K562 (cell line): ENCODE measurements around the gene SCAMP1. TPM values are rescaled to one million over a fixed set of nuclear protein-coding genes. Genes with fewer than 3 reads are reported as not detected.

Experiments used
- ATAC-seq: fragments of 200-7000 bp; cut with Tn5 transposase; 3 replicates; pipeline ENCODE4 v1.9.1; 2020; ENCODE audit warnings: moderate library complexity
- BruUV-seq: library from RNA; stranded (reverse); fragments of 400-500 nt; replicated peaks from 2 replicates; lab custom pipeline; 2021; lab: Mats Ljungman, UMichigan
- CTCF ChIA-PET: fragments of 300-600 bp; formaldehyde crosslinking; extraction: SDS; loops from one replicate; lab custom pipeline; 2021; ENCODE audit warnings: low intra/inter-chr PET ratio; lab: Yijun Ruan, JAX
- POLR2A ChIA-PET: fragments of 300-600, 350-650 bp; sonication (Branson Sonifier 250); formaldehyde crosslinking; extraction: SDS; loops from one replicate; lab custom pipeline; 2021; ENCODE audit warnings: antibody characterized with exemption, inconsistent platforms; lab: Yijun Ruan, JAX
- DNase-seq, 4 experiments: peaks; one replicate each; pipeline versions ENCODE4 v3.0.0 to v3.0.0-alpha.2; 2011 to 2018; ENCODE audit warnings: low spot score in 3 of 4, mixed read lengths in 3 of 4; ENCODE audit errors: extremely low read depth in 1 of 4
- FAIRE-seq: peaks from 2 replicates; lab custom pipeline; 2011; peaks lifted over from hg19 to GRCh38; lab: Jason Lieb, UNC
- H2AFZ ChIP-seq: 2 replicates; pipeline ENCODE4 v1.6.0; 2011; ENCODE audit warnings: low read depth, low read length, control low read depth, inconsistent platforms
- H3K27ac ChIP-seq: fragments of 200-600 bp; 3 replicates; pipeline ENCODE4 v1.8.0; 2011; ENCODE audit warnings: low read depth, mild to moderate bottlenecking, control low read depth, inconsistent platforms, low read length, moderate library complexity, mixed read lengths; ENCODE audit errors: extremely low read depth
- H3K27me3 ChIP-seq, 2 experiments: fragments of 300-600 bp in 1 of 2; 2 replicates in 1 of 2; 3 replicates in 1 of 2; pipeline versions ENCODE4 v1.6.0 to v1.8.0; 2011; ENCODE audit warnings: inconsistent platforms in 2 of 2, low read length in 2 of 2, mild to moderate bottlenecking in 1 of 2, mixed read lengths in 1 of 2, moderate library complexity in 1 of 2; ENCODE audit not compliant: control insufficient read depth in 2 of 2, insufficient read depth in 2 of 2
- H3K36me3 ChIP-seq: fragments of 300-600 bp; 3 replicates; pipeline ENCODE4 v1.8.0; 2011; ENCODE audit warnings: mild to moderate bottlenecking, low read length, inconsistent platforms; ENCODE audit not compliant: control insufficient read depth, insufficient read depth
- H3K4me1 ChIP-seq, 2 experiments: fragments of 200-600 bp in 1 of 2; replicated peaks in 1 of 2; 2 replicates in 1 of 2; 3 replicates in 1 of 2; pipeline versions ENCODE4 v1.5.1 to v1.8.0; 2011; ENCODE audit warnings: inconsistent platforms in 2 of 2, low read length in 2 of 2, mild to moderate bottlenecking in 1 of 2, mixed read lengths in 1 of 2, moderate library complexity in 1 of 2; ENCODE audit not compliant: control insufficient read depth in 2 of 2, insufficient read depth in 2 of 2
- H3K4me2 ChIP-seq: 2 replicates; pipeline ENCODE4 v1.6.1; 2011; ENCODE audit warnings: low read length, control low read depth, inconsistent platforms, mixed read lengths; ENCODE audit not compliant: insufficient read depth
- H3K4me3 ChIP-seq: fragments of 200-600 bp; sonication (generic), shearing (Covaris generic); 2 replicates; pipeline ENCODE4 v1.5.1; 2016; ENCODE audit warnings: control low read depth, inconsistent platforms
- H3K79me2 ChIP-seq: fragments of 200-600 bp; 3 replicates; pipeline ENCODE4 v1.8.0; 2011; ENCODE audit warnings: low read length, inconsistent platforms; ENCODE audit not compliant: control insufficient read depth, insufficient read depth
- H3K9ac ChIP-seq, 2 experiments: 2 replicates each; pipeline versions ENCODE4 v1.6.0 to v1.6.1; 2011; ENCODE audit warnings: low read depth in 2 of 2, low read length in 2 of 2, control low read depth in 1 of 2, inconsistent platforms in 1 of 2, mild to moderate bottlenecking in 1 of 2, mixed read lengths in 1 of 2; ENCODE audit not compliant: insufficient read depth in 1 of 2
- H3K9me1 ChIP-seq: one replicate; pipeline ENCODE4 v1.6.0; 2011; ENCODE audit warnings: inconsistent platforms, mild to moderate bottlenecking, low read length, moderate library complexity; ENCODE audit not compliant: control insufficient read depth, insufficient read depth
- H3K9me3 ChIP-seq: replicated peaks from 2 replicates; pipeline ENCODE4 v1.5.1; 2011; ENCODE audit warnings: low read depth, low read length, inconsistent platforms; ENCODE audit not compliant: control insufficient read depth, insufficient read depth
- H4K20me1 ChIP-seq: replicated peaks from 2 replicates; pipeline ENCODE4 v1.6.1; 2011; ENCODE audit warnings: low read length, inconsistent platforms, mixed read lengths; ENCODE audit not compliant: control insufficient read depth, insufficient read depth
- AFF1 ChIP-seq, 2 experiments: fragments of 450-650 bp; IDR thresholded peaks; 2 replicates each; pipeline ENCODE4 v1.6.1; 2018; ENCODE audit warnings: mild to moderate bottlenecking in 2 of 2, low read depth in 1 of 2; ENCODE audit not compliant: partially characterized antibody in 2 of 2
- ATF4 ChIP-seq: fragments of 450-650 bp; formaldehyde crosslinking; IDR thresholded peaks from 2 replicates; pipeline ENCODE4 v1.4.0; 2022; ENCODE audit warnings: mild to moderate bottlenecking, moderate library complexity
- CBFA2T3 ChIP-seq: fragments of 450-650 bp; IDR thresholded peaks from 2 replicates; pipeline ENCODE4 v1.6.1; 2017
- CUX1 ChIP-seq: fragments of 200-800 bp; sonication (Bioruptor generic); IDR thresholded peaks from 2 replicates; pipeline ENCODE4 v1.6.1; 2016; ENCODE audit warnings: missing genetic modification characterization, missing compliant biosample characterization
- EP400 ChIP-seq: fragments of 450-650 bp; IDR thresholded peaks from 2 replicates; pipeline ENCODE4 v1.6.1; 2017; ENCODE audit warnings: antibody characterized with exemption, mild to moderate bottlenecking, moderate library complexity
- ILF3 ChIP-seq: fragments of 450-650 bp; IDR thresholded peaks from 2 replicates; pipeline ENCODE4 v1.6.1; 2018; ENCODE audit warnings: antibody characterized with exemption, mild to moderate bottlenecking, moderate library complexity, borderline replicate concordance
- PHTF2 ChIP-seq: fragments of 250-450 bp; sonication (Bioruptor Pico); IDR thresholded peaks from 2 replicates; pipeline ENCODE4 v1.5.0; 2021; ENCODE audit warnings: mild to moderate bottlenecking
- ZNF75A ChIP-seq: fragments of 450-650 bp; formaldehyde crosslinking; IDR thresholded peaks from 2 replicates; pipeline ENCODE4 v1.4.0; 2020; ENCODE audit warnings: mild to moderate bottlenecking
- WGBS: fragments of 100-300 bp; shearing (Covaris generic); methylation state at CpG from one replicate; pipeline ENCODE4 v1.1.6; 2016; ENCODE audit warnings: low coverage, mixed read lengths; ENCODE audit not compliant: insufficient coverage; ENCODE audit errors: missing lambda C conversion rate; 5-methylcytosine and 5-hydroxymethylcytosine counted together
- in situ Hi-C: fragments of 300-500 bp; cut with MboI; formaldehyde crosslinking; loops from 4 replicates; pipeline ENCODE4 v1.15.0; 2018; ENCODE audit warnings: inconsistent platforms, mixed read lengths
- intact Hi-C: fragments of 100-400 bp; cut with micrococcal nuclease; formaldehyde crosslinking; loops from 2 replicates; pipeline ENCODE4 v1.14.2; 2022
- polyA plus RNA-seq, 8 experiments: library from polyadenylated mRNA; depleted of rRNA in 4 of 8; stranded (reverse) in 5 of 8; unstranded in 3 of 8; fragments of >200 nt; fragmentation: Nextera tagmentation in 2 of 8; fragmentation: Illumina TruSeq in 1 of 8; extraction: Ambion mirVana in 2 of 8; extraction: Trizol in 1 of 8; gene quantifications; 2 replicates each; pipeline versions ENCODE4 v1.2.1 to v1.2.3, GENCODE V29; 2011 to 2014; ENCODE audit warnings: inconsistent platforms in 1 of 8, missing spikeins in 1 of 8
- total RNA-seq, 7 experiments: library from RNA; depleted of rRNA in 6 of 7; stranded (reverse); fragments of >200 nt in 6 of 7; fragmentation: Illumina TruSeq in 2 of 7; extraction: Trizol in 2 of 7; gene quantifications; 2 replicates each; pipeline versions ENCODE4 v1.2.1 to v1.2.3, GENCODE V29; 2011 to 2021; ENCODE audit warnings: low replicate concordance in 1 of 7

Gene SCAMP1
- total and polyA plus RNA-seq, 9 of the 15 experiments (the other 6 are each of a cell fraction or from before 2014, with no cell fraction given): 5.4 to 23.9 (median 13.8) TPM

GRCh38 chr5:78339617-78340436 is 20.6 kb upstream of the SCAMP1 start (continued):
- no peak for TF ChIP-seq CUX1 (CRISPR knock-in tag)
- TF ChIP-seq, all 486 proteins: peak for 0

GRCh38 chr5:78341440-78341839 is 19.0 kb upstream of the SCAMP1 start:
- H3K9me3 ChIP-seq: no peaks in the 10 kb centered on the region
- no peaks in the 10 kb centered on the region for H3K36me3 ChIP-seq
- in situ Hi-C loops: no loop called here
- CTCF ChIA-PET: no interaction called here
- no peaks in the 10 kb centered on the region for H3K4me1 ChIP-seq
- H2AFZ ChIP-seq: no peak overlapping the region
- H3K79me2 ChIP-seq: no peaks in the 10 kb centered on the region
- ATAC-seq (no peak), DNase-seq (no peak), FAIRE-seq (no peak)
- no peaks in the 10 kb centered on the region for H4K20me1 ChIP-seq
- H3K9ac ChIP-seq: no peak overlapping the region
- POLR2A ChIA-PET: no interaction called here
- intact Hi-C loops: no loop called here
- 9% methylated on average over 3 of the region's 3 CpGs for WGBS
- no peaks in the 10 kb centered on the region for H3K27me3 ChIP-seq
- no peaks in the 10 kb centered on the region for H3K9me1 ChIP-seq
- H3K27ac ChIP-seq: no peak overlapping the region
- BruUV-seq: no TSS peak
- no peak overlapping the region for H3K4me2 ChIP-seq
- no peak overlapping the region for H3K4me3 ChIP-seq
- no peak for TF ChIP-seq CBFA2T3
- TF ChIP-seq AFF1 (IDR thresholded peaks at IDR 0.05; ENCODE audit: low read depth in 1 of 2, partially characterized antibody in 2 of 2): no peak
- TF ChIP-seq ATF4 (CRISPR knock-in tag): no peak
- no peak for TF ChIP-seq PHTF2 (CRISPR knock-in tag)
- TF ChIP-seq ILF3: no peak
- no peak for TF ChIP-seq EP400
- no peak for TF ChIP-seq ZNF75A
